ENCODE data around the gene CDC16. TPM values are rescaled to one million over a fixed set of nuclear protein-coding genes. Genes with fewer than 3 reads are reported as not detected.

The CDC16 gene
- total and polyA plus RNA-seq, 9 of the 15 experiments (the other 6 are each of a cell fraction or from before 2014, with no cell fraction given) = 23.2 to 102 (median 51.6) TPM

GRCh38 chr13:114234645-114235421, at the start of gene CDC16 (continued):
- TF ChIP-seq ZNF347 (CRISPR knock-in tag; IDR thresholded peaks at IDR 0.05; ENCODE audit: low read depth) = no peak
- no peak for TF ChIP-seq ZNF354B (CRISPR knock-in tag; IDR thresholded peaks at IDR 0.05)
- no peak for TF ChIP-seq ATF4 (CRISPR knock-in tag; IDR thresholded peaks at IDR 0.05)
- no peak for TF ChIP-seq SRSF1 (IDR thresholded peaks at IDR 0.05; ENCODE audit: low read depth, low read length)
- no peak for TF ChIP-seq GATAD2A (IDR thresholded peaks at IDR 0.05)
- no peak for TF ChIP-seq KAT2B (IDR thresholded peaks at IDR 0.05; ENCODE audit: low read depth, low read length)
- TF ChIP-seq RAD51 (IDR thresholded peaks at IDR 0.05; ENCODE audit: borderline replicate concordance, low read depth) = peak; percentile 7; the same call in 1 of the 2 replicates
- peak; percentile 27 for TF ChIP-seq NEUROD1 (IDR thresholded peaks at IDR 0.05; ENCODE audit: borderline replicate concordance, low read depth, low read length, partially characterized antibody)
- TF ChIP-seq SMARCB1 (IDR thresholded peaks at IDR 0.05; ENCODE audit: insufficient read length, low read depth) = no peak
- TF ChIP-seq PBX2 (CRISPR knock-in tag; IDR thresholded peaks at IDR 0.05; ENCODE audit: low read depth) = no peak
- no peak for TF ChIP-seq PBX2 (tag; conservative IDR thresholded peaks at IDR 0.05; ENCODE audit: low read depth)
- TF ChIP-seq CBFB (CRISPR knock-in tag; IDR thresholded peaks at IDR 0.05) = no peak
- no peak for TF ChIP-seq HIVEP1 (CRISPR knock-in tag; IDR thresholded peaks at IDR 0.05)
- TF ChIP-seq MAFK (IDR thresholded peaks at IDR 0.05; ENCODE audit: low read length) = no peak
- no peak for TF ChIP-seq PTTG1 (tag; IDR thresholded peaks at IDR 0.05; ENCODE audit: low read depth)
- TF ChIP-seq CTCF (IDR thresholded peaks at IDR 0.05 in 2 of 3, conservative IDR thresholded peaks at IDR 0.05 in 1 of 3; ENCODE audit: insufficient read depth in 2 of 3, low read depth in 1 of 3, low read length in 3 of 3) = no peak
- TF ChIP-seq ZBTB26 (CRISPR knock-in tag; IDR thresholded peaks at IDR 0.05) = no peak
- TF ChIP-seq ZNF175 (CRISPR knock-in tag; IDR thresholded peaks at IDR 0.05; ENCODE audit: low read depth) = no peak
- no peak for TF ChIP-seq ZNF408 (CRISPR knock-in tag; IDR thresholded peaks at IDR 0.05; ENCODE audit: low read depth)
- no peak for TF ChIP-seq ZNF77 (CRISPR knock-in tag; IDR thresholded peaks at IDR 0.05)
- TF ChIP-seq MITF (IDR thresholded peaks at IDR 0.05) = no peak
